Choroid plexus epithelial cell (primary cell): ENCODE measurements around the gene GMDS.
A peak's percentile ranks its signal among the peaks of the same experiment; 100 is the strongest.

ENCODE experiments used
- DNase-seq: peaks from one replicate; pipeline ENCODE4 v3.0.0-alpha.2; 2010; ENCODE audit warnings: low read depth
- H3K4me3 ChIP-seq: 2 replicates; pipeline ENCODE4 v1.5.1; 2011; ENCODE audit warnings: low read depth, mild to moderate bottlenecking, control low read depth, low read length, moderate library complexity
- TF ChIP-seq, protein P1 (sequence below): conservative IDR thresholded peaks from 2 replicates; pipeline ENCODE4 v1.5.1; 2011; ENCODE audit warnings: low read depth, mild to moderate bottlenecking, control low read depth, inconsistent platforms, low read length, moderate library complexity

The GMDS gene

DNA sequence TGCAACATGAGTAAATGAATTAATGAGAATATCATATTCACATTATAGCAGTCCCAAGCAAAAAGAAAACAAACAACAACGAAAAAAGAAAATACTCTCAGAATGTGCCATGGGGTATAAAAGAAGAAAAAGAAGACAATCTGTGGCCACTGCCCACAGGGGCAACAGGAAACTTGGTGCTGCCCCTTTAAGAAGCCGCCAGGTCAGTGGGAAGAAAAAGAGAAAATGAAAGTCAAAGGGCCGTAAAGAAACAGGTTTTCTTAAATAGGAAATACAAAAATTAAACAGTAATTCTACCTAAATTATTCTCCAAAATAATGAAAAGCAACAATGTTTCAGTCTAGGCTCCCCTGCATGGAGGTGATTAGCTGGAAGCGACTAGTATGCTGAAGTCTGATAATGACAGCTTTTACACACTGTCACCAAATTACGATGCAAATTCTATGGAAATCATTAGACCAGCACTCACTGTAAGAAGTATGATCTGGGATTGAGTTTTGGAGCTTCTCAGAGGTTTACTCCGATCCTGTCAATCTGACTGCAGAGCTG is 23.6 kb downstream of the GMDS start:
- peak overlapping the region; percentile 55 for H3K4me3 ChIP-seq
- DNase-seq = peak; percentile 43
- TF ChIP-seq, protein P1, sequence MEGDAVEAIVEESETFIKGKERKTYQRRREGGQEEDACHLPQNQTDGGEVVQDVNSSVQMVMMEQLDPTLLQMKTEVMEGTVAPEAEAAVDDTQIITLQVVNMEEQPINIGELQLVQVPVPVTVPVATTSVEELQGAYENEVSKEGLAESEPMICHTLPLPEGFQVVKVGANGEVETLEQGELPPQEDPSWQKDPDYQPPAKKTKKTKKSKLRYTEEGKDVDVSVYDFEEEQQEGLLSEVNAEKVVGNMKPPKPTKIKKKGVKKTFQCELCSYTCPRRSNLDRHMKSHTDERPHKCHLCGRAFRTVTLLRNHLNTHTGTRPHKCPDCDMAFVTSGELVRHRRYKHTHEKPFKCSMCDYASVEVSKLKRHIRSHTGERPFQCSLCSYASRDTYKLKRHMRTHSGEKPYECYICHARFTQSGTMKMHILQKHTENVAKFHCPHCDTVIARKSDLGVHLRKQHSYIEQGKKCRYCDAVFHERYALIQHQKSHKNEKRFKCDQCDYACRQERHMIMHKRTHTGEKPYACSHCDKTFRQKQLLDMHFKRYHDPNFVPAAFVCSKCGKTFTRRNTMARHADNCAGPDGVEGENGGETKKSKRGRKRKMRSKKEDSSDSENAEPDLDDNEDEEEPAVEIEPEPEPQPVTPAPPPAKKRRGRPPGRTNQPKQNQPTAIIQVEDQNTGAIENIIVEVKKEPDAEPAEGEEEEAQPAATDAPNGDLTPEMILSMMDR = no peak

DNA sequence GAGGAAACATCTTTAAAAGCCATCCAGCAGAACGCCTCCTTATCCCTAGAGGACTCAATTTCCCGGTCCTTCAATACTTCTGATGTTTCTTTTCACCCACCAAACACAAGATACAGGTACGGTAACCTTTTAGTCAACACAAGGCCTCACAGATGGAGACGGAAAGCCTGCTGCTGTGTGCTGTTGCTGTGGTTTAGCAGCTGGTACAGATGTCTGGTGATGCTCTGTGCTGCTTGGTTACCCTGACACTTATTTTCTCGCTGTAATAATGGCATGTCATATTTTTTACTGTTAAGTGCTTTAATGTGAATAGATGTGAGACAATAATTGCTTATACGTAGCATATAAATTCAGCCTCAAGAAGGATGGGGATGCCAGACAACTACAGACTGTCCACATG is 25.3 kb downstream of the GMDS start:
- TF ChIP-seq, protein P1 = no peak
- no peak for DNase-seq
- H3K4me3 ChIP-seq = no peak overlapping the region

- H3K4me3 ChIP-seq = no peak overlapping the region
- no peak for DNase-seq
- TF ChIP-seq, protein P1 = no peak
These were observed 26.5 kb downstream of the GMDS start for GRCh38 chr6:2218866-2219265.

GRCh38 chr6:2216794-2217383 is 28.5 kb downstream of the GMDS start:
- no peak overlapping the region for H3K4me3 ChIP-seq
- TF ChIP-seq, protein P1 = no peak
- DNase-seq = no peak

DNA sequence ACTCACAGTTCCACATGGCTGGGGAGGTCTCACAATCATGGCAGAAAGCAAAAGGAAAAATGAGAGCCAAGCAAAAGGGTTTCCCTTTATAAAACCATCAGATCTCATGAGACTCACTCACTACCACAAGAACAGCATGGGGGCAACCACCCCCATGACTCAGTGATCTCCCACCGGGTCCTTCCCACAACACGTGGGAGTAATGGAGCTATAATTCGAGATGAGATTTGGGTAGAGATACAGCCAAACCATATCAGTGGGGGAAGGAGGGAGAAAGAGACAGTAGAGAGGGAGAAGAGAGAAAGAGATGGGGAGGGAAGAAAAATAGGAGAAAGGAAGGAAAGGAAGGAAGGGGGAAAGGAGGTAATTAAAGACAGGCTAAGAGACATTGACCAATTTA is 30.1 kb downstream of the GMDS start:
- DNase-seq = peak; percentile 78
- H3K4me3 ChIP-seq = no peak overlapping the region
- TF ChIP-seq, protein P1 = no peak

DNA sequence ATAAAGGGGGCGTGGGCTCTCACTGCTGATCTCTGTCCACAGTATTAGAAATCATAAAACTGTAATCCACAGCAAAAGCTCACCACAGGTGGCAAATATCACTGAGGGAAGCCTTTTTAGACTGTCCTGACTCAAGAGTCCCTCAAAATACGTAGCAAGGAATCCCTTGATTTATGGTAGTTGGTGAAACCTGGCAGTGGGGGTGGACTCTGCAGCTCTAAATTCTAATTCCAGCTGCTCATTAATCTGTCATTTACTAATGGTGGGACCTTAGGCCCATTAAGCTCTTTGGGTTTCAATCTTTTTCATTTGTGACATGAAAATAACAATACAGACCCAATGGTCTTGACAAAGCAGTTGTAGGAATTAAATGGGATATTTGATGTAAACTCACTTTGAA is 32.3 kb downstream of the GMDS start:
- no peak for DNase-seq
- TF ChIP-seq, protein P1 = no peak
- no peak overlapping the region for H3K4me3 ChIP-seq

GRCh38 chr6:2209226-2209809 is 36.1 kb downstream of the GMDS start:
- TF ChIP-seq, protein P1 = peak; percentile 84
- peak; percentile 60 for DNase-seq
- H3K4me3 ChIP-seq = no peak overlapping the region
